Amniotic stem cell (primary cell): Measurements from ENCODE around the gene SF1.
A peak's percentile ranks its signal among the peaks of the same experiment; 100 is the strongest.

Experiments
- DNase-seq: peaks from one replicate; lab custom pipeline; 2025; lab: John Stamatoyannopoulos, UW

Gene SF1

DNA sequence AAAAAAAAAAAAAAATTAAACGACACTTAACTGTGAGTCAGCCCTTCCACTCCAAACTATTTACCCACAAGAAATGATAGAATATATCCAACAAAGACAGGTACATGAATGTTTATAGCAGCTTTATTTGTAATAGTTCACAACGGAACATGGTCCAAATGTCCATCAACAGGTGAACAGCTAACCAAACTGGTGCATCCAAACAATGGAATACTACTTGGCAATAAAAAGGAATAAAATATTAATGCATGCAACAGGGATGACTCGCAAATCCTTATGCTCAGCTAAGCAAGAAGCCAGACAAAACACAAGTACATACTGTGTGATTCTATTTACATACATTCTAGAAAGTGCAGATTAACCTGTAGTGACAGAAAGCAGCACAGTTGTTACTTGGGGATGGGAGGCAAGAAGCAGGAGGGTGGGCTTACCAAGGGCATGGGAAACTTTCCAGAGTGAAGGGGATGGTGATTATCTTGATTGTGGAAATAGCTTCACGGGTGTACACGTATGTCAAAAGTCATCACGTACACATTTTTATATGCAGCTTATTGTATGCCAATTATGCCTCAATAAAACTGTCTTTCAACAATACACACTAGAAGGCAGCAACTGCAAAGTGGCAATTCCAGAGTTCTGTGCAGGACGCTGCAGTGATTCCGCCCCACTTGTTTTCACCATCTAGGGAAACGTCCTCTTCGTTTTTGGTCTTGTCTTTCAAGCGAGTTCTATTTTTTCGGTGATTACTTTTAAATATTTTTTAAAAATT, 6.7 kb upstream of the SF1 start:
- no peak for DNase-seq

DNA sequence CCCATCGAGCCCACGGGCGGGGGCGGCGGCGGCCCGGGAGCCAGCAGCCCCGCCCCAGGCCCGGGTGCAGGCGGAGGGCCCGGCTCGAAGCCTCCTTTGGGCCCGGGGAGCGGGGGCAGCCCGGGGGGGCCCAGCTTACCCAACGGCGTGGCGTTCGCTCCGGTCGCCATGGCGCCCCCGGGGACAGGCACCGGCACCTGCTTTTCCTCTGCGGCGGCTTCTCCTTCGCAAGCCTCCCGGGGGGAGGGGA, 194 bp downstream of the SF1 start:
- DNase-seq = no peak

DNA sequence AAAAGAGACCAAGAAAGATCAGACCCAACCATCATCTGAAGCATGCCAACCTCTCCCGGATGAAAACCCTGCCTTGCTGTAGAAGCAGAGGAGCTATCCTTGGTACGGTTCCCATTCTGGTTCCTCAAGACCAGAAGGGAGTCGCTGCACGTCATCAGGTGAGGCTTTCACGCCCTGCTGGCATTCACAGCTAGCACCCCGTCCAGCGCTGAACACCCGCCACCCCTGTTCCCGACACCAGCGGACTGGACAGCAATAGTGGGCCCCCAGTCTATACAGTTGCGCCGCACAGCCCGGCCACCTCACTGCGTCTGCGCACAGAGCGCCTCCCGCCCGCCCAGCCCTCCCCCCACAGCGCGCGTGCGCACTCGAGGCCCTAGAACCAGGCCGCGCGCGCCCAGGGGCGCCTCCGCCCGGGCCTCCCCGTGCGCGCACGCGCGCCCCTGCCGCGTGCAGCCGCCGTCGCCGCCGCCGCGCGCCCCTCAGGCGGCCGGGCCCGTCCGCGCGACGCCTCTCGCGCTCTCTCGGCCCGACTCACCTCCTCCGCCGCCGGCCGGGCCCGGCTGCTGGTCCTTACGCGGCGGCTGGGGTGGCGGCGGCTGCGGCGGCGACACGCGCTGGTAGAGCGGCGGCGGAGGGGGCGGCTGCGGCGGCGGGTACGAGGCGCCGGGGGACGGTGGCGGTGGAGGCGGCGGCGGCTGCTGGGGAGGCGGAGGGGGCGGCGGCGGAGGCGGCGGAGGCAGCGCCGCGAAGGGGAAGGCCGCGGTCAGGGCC, 706 bp downstream of the SF1 start:
- peak; percentile 62 for DNase-seq

DNA sequence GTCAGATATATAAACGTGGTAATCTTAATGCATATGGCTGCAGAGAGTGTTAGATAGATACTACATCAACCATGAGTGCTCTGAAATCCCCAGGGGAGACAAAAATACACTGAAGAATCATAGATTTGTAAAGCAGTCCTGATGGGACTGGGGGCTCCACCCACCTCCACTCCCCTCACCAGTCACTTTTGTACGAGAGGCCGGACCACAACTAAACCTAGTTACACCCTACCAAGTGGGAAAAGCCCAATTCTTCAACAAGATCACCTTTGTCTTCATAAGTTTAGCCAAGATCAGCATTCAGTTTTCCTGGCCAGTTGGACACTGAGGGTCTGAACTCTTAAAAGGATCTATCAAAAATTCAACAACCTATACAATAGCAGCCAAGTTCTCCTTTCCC, 1.5 kb downstream of the SF1 start:
- DNase-seq = no peak

DNA sequence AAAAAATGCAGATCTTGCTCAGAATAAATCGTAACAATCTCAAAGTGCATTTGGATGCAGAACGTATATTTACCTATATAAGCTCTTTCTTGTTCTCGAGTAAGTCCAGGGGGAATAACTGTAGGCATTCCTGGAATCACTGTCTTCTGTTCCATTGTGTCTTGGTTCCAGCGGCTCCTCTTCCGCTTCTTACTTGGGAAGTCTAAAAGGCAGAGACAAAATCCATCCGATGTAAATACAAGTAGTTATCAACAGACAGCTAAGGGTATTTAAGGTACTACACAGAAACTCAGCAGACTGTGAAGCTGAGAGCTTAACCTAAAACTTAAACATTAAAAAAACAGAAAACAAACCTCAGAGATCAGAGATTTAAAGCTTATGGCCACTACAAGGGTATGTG, 1.9 kb downstream of the SF1 start:
- DNase-seq = no peak

DNA sequence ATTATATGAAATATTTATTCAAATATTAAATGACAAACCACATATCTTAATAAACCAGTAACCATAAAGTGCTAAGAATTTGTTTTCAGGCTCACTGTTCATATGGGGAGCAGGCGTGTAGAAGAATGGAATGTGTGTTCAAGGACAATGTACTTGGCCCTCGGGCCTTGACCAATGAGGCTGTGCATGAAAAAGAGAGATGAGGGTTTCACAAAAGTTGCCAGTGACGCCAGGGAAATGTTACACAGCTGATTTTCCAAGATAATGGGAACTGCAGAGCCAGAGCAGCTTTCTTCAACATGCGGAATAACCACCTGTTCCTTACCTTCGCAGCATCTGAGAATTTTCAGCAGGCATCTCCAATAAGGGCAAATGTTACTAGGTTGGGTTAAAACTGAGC, 4.2 kb downstream of the SF1 start:
- no peak for DNase-seq

DNA sequence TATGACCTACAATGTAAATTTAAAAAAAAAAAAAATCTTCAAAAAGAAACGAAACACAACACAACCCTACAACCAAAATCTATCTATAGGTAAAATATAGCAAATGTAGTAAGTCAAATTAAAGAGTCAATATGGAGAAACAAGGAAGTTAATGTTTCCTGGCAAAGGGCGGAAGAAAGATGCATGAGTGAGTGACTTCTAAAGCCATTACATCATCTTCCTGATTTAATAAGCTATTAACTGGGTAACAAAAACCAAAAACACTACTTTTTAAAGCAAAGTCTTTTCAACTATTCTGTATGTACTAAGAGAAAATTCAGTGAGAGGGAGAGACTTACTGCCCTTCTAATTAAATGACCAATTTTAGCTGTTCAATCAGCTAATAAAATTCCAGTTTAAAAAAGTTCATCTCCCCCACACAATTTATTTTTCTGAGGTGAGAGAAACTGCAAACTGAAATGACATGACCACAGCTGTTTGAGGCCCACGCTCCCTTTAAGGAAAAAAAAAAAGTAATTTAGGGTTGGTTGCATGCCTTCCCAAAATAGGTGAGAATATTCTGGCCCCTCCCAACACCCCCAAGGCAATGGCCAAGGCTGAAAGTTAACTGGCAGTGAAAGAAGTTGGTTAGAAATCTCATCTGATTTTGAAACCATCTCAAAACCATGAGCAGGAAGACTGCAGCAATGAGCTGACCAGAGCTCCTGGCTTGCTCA, 5.9 kb downstream of the SF1 start:
- DNase-seq = no peak

DNA sequence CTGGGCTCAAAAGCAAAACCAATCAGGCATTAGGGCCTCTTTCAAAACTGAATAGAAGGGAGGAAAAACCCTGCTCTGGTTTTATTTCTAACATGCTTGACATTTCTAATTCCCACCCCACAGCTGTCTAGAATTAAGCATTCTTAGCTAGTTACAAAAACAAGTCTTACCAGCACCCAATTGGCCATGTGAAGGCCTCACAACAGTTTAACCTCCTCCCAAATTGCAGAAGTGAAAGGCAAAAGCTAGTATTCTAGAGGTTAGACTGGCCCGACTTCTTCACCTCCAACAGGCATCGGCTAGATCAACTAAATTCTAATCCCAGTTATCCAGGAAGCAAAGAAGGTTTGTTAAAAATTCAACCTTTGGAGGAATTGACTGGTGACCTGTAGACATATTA, 6.5 kb downstream of the SF1 start:
- no peak for DNase-seq

DNA sequence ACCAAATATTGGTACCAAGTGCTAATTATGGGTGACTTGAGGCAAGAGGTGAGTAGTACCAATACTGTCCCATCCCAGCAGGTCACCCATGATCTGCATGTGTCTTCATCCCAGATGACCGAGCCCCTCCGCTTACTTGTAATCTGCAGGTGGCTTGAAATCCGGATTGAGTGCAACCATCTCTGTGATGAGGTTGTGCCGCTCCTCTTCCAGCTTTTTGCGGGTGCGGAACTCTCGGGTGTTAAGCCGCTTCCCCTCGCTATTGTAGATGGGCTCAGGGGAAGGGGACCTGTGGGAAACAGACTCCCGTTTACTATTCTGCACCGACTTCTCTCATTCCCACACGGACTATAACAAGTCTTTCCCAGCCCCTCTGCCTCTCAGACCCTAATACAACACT, 8.2 kb downstream of the SF1 start:
- DNase-seq = no peak

DNA sequence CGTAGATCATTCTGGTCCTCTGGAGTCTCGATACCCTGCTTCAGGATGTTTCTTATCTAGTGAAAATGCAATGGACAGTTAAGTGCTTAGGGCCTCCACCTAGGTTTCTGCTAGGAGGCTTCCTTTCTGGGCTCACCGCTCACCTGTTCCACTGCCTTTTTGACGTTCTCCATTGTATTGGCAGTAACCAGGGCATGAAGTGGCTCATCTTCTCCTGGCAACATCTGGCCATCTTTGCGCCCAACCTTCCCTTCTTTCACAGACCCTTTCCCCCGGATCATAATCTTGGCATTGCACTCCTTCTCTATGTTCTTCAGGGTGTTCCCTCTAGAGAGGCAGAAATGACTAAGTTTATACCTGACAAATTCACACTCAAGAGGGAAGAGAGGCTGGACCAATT, 9.1 kb downstream of the SF1 start:
- DNase-seq = no peak

DNA sequence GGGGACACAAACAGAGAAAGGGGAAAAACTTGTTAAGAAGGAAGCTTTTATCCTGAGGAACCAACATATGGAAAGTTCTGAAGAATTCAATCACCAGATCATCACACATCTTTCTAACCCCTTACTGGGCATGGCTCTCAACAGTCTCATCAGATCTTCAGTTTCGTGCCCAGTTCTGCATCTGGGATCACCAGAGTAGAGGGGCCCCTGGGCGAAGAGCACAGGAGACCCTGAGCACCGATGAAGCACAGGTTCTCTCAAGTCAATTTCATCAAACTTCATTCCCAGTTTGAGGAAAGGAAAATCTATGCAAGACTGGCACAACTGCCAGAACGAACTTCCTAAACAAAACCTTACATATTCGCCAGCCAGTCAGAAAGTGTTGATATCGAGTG, 10.0 kb downstream of the SF1 start:
- no peak for DNase-seq

DNA sequence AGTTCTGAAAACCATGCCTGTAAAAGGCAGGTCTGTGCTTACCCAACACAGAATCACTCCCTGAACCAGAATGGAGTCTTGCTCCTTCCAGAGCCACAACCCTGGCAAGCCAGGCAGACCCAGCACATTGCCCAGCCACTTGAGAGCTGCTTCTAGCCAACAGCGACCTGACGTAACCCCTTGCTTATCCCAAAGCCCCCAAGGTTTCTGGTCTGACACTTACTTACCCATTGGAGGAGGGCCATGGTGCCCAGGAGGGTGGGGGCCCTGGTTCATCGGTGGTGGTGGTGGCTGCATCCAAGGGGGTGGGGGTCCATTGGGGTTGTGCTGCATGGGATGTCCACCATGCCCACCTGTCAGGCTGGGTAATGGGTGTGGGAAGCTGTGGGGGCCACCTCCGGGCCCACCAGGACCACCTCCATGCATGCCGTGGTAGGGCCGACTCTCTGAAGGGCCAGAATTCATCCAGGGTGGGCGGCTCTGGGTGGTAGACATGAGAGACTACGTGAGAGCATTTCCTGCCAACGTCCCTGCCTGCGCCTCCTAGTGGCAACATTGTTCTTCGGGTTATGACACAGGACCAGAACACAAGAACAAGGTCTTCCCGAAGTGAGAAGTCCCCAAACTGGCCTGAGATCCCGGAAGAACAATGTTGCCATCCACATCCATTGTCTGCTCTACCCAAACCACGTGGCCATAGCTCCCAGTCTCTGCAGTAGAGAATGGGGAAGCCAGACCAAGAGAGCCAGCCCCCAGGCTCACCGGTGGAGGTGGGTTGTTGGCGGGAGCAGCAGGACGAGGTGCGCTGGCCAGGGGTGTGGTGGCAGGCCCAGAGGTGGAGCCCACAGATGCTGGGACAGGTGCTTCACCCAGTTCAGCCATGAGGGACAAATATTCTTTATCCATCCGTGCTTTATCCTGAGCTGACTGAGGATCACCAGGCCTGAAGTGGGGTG, 10.7 kb downstream of the SF1 start:
- DNase-seq = no peak

DNA sequence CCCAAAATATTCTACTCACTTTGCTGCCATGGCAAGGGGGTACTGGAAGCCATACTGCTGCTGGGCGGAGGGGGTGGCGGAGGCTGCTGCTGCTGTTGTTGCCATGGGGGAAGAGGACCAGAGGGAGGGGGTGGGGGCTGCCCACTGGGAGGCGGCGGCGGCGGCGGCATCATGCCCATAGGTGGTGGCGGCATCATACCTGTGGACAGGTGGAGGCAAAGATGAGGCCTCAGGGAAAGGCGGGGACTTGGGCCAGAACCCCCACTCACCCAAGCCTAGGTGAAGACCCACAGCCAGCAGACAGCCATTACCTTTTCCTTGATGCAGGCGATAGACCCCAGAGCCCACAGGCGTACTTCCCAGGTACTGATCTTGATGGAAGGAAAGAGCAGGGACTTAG, 11.5 kb downstream of the SF1 start:
- no peak for DNase-seq

DNA sequence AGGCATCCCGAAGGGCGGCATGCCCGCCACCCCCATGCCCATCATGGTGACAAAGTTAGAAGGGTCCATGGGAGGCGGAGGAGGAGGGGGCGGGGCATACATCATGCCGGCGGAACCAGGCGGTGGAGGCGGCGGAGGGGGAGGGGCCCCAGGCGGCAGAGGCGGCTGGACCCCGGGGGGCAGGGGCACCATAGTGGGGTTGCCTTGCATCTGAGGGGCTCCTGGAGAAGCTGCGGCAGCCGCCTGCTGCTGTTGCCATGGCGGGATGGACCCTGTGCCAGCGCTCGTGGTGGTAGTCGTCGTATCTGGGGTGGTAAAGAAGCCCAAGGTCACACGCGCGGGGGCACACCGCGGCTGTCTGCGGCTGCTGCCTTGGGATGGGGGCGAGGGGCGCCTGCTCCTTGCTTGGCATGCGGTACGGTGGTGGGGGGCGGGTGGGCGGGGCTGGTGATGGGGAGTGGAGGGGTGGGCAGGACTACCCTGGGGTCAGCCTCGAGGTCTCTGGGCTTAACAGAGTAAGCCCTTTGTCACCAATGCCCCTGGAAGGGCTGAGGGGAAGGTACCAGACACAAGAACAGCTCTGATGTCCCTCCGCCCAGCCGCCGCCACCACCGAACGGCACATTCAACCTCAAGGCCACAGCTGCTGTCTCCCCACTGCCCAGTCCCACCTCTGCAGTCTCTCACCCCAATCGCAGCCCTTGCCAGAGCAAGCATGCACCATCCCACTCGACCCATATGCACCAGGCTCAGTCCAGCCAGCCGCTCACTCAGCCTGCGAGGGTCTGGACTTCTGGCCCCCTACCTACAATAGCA, 12.3 kb downstream of the SF1 start:
- DNase-seq = no peak

DNA sequence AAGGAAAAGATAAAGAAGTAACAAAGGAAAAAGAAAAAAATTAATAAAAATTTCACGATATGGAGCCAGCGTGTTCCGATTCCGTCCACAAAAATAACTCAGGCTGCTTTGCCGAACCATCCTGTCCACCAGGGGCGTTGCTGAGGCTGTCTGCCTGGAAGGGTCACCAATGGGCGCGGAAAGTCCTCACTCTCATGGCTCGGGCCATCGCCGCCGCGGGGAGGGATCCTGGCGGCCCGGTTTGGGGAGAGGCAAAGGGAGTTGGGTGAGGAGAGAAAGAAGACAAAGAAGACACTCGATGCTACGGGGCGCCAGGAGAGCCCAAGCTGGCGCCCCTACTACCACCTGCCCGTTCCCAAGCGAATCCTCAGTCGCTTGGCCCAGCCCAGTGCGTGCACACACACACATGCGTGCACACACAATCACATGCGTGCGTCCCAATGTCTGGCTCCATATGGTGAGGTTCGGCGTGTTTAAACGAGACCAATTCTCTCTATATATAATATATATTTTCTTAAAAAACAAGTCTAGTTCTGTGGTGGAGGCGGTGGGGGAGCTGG, 13.0 kb downstream of the SF1 start:
- DNase-seq = no peak

DNA sequence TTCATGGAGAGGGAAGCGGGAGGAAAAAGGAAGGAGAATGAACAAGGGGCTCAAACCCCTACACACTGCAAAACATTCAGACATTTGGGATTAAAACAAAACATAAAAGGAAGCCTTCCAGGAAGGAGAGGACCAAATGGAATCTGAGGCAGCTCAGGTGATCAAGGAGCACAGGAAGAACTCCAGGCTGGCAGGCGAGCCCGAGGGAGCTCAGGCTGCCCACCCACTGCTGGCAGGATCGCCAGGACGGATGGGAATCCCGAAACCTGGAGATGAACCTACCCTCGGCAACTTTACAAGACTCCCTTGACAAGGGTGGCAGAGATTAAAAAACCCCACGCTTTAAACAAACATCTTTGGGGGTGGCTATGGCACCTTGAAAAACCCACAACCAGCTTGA, 13.6 kb downstream of the SF1 start:
- no peak for DNase-seq

DNA sequence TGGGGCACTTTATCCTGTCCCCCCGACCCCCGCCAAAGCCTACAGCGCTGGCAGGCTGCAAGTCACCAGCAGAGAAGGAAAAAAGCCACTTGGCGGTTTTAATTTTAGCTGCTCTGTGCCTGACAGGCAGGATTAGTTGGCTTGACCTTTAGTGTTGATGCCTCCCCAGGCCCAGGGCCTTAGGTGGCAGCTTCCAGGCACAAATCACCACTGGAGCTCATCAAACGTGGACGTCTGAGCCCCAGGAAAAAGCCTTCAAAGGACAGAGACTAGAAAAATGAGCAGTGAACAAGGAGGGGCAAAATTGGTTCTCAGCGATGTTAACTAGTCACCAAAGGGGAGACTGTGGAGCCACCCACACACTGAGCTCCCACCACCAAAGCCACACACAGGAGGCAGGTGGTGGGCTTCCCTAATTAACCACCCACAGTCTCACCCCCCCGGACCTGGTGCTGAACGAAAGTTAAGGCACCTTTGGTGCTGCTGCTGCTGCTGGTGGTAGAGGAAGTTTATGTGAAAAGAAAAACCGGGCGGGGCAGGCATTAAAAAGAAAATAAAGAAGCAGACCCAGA, 14.2 kb downstream of the SF1 start:
- DNase-seq = no peak

DNA sequence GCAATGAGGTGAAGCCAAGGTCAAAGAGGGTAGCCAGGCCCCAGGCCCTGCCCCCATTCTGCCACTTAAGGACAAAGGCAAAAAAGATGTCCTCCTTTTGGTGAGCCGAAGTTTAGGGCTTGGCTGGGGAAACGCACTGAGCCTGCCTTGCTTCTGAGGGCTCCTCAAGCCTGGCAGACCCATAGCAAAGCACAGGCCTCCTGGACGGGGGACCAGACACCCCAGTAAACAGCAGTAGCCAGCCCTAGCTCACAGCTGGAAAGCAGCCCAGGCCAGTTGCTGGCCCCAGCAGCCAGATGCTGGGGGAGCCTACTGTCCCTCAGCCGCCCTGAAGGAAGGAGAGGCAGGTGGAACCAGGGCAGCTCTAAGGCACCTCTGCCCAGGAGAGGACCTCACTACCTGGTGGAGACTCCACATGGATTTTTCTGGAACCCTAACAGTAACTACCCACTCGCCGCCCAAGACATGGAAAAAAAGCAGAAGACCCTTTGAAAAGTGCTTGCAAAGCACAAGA, 14.8 kb downstream of the SF1 start:
- no peak for DNase-seq

DNA sequence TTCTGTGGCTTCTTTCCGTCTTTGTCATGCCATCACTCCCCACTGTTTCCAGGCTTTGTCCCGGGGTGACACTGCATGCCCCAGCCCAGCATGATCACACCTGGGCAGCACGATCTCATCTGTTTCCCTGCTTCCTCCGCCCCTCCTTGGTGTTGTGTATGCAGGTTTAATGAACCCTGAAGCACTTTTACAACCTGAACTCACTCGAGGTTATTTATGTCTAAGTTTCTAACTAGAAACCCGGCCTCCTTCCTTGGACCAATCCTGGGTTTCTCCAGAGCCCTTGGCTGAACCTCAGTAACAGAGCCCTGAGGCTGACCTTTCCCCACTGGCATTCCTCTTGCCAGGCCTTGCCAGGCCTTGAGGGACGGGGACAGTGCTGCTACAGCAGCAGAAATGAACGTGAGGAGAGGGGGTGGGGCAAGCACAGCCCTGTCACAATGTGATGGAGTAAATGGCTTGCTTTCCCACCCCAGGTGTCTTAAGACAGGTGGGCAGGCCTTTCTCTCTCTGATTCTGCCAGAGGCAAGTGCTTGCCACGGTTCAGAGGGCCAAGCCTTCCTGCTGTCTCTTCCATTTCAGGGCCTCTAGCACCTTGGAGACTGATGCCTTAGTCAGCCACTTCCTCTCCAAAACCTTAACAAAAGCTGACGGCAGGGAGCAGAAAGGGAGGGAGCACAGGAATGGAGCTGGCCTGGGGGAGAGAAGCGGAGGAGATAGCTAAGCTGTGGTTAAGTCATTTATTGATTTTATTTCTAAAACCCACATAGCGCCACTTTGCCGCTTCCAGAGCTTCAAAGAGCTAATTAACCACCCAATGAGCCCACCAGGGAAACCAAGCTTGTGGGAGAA, 15.4 kb downstream of the SF1 start:
- DNase-seq = no peak

DNA sequence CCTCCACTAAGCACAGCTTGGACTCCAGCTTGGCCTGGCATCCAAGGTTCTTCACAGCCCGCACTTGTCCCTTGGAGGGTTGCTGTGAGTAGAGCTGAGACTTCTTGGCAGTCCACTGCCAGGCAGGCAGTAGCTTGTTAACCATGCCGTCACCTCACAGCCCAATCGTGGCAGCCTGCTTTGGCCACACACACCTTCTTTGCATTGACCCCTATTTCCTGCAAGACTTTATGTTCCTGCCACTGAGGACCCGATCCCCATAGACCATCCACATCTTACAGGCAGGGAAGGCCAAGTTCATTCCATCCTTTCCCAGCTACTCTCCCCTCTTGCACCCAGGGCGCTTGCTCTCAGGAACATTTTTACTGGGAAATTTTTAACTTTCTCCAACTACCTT, 16.1 kb downstream of the SF1 start:
- no peak for DNase-seq
